HPDE6-E6E7 (cell line): ENCODE measurements around the gene CYTH1.
A peak's percentile ranks its signal among the peaks of the same experiment; 100 is the strongest.

Experiments
- DNase-seq: peaks from one replicate; pipeline ENCODE4 v3.0.0; 2011; ENCODE audit warnings: missing footprints; ENCODE audit errors: extremely low spot score

CYTH1 gene

DNA sequence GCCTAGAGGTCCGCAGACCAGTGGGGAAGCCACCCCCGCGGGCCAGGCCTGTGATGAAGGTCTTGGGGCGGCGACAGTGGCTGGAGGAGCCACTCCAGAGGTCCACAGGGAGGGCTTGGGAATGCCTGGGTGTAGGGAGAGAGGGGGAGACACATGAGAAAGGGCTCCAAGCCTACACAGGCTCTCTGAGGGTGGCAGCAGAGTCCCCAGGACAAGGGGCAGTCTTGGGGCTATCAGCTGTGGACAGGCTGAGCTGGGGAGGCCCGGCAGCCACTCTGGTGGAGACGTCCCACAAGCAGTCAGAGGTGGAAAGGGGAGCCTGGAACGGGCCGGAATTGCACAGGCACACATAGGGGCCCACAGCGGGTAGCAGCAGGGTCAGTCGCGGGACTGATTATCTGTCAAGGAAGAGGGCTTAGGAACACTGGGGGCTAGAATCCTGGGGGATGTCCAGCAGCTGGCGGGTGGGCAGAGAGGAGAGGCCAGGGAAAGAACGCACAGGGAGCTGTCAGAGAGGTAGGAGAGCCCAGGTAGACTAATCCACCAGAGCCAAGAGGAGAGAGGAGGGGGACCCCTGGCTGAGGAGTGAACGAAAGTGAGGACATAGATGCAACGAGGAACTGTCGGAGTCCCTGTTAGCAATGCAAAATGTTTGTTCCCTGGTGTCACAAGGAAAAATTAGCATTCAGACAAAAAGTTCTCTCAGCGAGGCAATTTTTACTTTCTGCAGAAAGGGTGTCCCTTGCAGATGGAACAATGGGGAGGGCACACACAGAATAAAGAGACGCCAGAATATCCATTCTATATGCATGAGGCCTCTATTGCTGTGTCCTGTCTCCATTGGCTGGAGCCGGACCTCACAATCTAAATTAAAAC is 111.0 kb downstream of the CYTH1 start:
- DNase-seq = no peak

DNA sequence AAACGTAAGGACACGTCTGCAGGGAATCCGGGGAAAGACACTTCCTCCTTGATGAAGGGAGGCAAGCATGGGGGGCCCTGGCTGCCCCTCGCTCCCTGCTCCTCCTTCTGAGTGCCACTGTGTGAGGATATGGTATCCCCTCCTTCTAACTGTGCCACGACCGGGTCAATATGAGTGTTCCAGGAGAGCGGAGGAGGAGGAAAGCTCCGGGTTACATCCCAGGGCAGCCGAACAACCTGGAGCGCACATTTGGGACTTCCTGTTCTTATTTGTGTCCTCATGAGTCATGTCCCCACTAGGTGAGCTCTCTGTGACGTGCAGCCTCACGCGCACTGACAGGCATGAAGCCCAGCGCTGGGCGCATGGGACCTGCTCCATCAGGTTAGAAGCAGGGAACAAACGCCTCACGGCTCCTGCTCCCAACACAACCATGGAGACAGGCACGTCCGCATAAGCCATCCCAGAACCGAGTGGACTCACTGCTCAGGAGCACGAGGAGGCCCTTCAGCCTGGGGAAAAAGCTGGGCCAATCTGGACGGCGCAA is 112.0 kb downstream of the CYTH1 start:
- no peak for DNase-seq

DNA sequence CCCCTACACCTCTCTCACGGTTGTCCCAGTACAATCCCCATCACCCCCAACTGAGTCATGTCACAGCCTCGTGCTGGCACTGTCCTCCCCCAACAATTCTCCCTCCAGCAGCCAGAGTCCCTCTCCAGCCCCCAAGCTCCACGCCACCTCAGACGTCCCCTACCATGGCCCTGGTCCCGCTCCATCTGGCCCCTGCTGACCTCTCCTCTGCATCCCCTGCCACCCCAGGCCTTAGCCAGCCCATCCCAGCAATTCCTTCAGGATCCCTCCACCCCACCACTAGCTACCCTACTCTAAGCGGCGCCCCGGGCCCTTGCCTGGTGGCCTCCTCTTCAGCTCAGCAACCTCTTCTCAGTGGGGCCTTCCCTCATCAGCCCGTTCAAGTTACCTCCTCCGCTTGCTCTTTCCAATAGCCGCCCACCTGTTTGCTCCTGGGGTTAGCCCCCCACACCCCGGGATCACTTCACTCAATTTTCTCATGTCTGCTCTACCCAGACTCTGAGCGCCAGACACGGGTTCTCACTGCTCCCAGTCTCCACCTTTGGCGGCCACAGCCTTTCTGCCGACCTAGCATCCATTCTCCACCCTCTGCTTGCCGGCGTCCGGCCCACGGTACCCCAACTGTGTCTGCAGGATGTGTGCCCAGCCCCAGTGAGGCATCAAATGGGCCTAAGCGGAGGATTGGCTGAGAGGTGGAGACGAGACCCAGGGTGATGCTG is 112.7 kb downstream of the CYTH1 start:
- no peak for DNase-seq

DNA sequence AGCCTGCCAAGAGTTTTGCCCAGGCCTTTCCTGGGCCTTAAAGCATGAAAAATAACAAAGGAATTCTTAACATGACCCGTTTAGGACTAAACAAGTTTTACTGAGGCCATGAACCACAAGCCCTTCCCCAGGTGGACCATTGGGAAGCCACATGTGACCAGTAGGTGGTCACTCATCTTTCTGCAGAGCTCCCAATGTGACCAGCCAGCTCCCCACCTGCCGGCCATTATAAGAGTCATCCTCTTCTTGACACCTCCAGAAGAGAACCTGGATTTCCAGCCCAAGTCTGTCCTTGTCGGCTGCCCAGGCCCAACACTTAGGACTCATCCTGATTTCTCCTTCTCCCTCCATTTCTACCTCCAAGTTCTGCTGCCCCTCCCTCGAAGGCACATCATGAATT is 113.2 kb downstream of the CYTH1 start:
- DNase-seq = no peak

DNA sequence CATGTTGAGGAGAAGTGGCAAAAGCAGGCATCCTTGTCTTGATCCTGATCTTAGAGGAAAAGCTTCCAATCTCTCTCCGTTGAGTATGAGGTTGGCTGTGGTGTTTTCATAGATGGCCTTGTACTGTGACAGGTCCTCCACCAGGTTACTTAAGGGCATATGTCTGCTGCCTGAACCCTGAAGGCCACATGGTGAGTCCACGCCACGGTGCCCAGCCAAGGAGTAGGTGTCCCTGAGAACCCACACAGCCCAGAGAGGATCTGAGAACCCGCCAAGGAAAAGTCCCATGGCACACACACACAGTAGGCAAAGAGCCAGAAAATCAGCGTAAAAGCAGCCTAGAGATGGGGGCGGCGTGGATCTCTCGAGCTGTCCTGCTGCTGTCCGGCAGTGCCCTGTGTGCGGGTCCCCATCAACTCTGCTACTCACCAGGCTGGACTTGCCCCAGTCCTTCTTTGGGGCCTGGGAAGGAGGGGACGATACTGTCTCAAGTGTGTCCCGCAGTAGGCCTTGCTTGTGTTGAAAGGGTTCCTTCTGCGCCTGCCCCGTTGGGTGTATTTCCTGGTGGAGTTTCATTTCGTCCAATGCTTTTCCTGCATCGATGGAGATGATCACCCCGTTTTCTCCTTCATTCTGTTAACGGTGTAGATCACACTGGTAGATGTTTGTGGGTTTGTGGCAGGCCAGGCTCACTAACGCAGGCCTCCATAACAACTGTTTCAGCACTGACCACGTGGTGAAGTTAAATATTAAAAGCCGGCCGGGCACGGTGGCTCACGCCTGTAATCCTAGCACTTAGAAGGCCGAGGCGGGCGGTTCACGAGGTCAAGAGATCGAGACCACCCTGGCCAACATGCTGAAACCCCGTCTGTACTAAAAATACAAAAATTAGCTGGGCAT is 114.1 kb downstream of the CYTH1 start:
- no peak for DNase-seq

DNA sequence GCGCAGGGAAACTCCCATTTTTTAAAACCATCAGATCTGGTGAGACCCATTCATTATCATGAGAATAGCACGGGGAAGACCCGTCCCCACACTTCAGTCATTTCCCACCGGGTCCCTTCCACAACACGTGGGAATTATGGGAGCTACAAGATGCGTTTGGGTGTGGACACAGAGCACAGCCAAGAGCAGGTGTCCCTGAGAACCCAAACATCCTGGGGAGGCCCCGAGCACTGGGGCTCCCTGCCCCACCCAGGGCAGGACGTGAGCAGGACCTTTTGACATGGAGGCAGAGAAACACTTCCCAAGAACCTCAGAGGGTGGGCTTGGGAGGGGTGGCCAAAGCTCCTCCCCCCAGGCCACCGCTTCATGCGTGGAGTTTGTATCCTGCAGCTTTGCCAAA is 115.0 kb downstream of the CYTH1 start:
- DNase-seq = no peak

DNA sequence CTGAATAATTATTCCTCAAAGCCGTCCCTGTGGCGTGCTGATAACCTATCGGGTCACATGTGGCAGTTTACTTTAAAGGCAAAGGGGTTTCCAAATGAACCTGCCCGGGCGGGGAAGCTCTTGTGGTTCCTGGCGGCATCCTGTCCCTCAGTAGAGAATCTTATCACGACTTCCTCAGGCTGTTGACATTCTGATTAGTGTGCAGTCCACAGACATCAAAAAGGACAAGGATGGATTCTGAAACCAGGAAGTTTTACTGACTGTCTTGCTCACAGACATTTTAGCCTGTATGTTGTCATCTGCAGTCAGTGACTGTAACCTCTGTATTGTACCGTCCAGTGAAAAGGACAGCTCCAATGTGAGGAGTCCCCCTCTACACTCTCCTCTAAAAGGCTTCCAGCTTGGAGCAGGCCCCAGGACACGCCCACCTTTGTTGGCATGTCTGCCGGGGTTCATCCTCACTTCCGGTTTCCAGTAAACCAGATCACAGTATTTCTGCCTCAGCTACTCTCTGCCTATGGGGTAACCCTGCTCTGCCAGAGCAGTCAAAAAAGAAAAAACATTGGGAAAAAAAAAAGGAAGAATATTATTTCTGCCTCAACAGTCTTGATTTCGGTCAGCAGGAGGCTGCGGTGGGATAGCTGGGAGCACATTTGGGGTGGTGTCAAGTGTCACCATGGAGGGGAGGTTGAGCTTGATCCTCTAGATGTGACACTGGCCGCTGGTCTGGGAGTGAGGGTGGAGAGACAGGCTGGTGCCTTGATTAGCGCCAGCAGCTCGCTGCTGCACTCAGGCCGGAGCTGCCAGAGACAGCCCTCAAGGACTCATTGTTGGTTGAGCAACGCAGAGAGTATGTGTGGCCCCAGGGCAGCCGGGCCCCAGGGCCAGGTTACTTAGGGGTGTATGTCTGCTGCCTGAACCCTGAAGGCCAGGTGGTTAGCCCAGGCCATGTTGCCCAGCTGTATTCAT is 115.8 kb downstream of the CYTH1 start:
- no peak for DNase-seq

DNA sequence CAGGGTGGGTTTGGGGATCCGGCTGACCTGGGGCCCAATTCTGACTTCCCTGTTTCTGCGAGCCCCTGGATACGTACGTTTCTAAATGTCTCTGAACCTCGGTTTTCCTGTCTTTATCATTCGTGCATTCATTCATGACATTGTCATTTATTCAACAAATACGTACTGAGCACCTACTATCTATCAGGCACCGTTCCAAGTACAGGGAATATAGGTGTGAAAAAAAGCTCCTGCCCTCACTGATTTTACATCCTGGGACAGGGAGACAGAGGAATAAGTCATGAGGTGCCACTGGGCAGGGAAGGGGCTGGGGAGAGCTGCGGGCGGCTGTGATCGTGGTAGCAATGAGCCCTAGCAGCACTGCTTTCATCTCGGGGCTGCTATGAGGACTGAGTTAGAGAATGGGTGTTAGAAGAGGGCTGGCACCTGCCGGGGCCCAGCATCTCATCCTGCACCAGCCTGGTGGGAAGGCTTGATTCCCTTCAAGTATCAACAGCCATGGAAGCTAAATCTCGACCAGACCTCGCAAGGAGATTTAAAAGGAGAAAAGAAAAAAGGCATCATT is 116.6 kb downstream of the CYTH1 start:
- DNase-seq = no peak

DNA sequence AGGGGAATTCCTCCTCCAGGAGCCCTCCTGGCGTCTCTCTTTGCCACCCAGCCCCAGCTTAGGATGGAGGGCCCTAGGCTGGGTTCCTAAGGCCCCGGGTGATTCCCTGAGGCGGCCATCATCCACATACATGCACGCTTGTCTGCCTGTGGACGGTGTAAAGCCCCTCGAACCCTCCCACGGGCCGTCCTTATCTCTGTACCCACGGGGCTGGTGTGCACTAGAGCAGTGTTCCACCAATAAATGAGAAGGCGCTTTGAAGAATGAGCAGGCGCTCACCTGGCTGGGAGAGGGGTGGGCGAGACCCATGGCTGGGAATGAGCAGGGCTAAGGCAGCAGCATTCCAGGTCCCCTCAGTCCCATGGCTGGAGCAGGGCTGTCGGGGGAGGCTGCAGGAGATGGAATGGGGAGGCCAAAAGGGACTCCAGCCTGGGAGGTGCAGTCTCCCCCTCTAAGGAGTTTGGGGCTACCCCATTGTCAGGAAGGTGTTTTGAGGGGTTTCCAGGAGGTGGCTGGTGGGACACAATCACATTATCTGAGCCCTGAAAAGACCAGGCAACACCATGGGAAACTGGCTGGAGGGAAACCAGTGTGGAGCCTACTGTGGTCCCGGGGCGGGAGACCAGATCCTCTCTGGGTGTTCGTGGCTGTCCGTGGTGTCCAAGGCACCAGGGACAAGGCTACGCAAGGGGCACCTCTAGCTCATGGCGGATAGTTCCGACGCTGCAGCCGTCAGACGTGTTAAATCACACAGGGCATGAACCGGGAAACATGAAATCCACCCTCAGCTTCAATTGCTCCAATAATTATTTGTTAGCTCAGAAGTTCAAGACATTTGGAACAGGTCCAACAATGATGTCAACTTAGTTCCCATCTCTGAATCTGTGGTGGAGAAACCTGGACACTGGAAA is 117.3 kb downstream of the CYTH1 start:
- DNase-seq = no peak

DNA sequence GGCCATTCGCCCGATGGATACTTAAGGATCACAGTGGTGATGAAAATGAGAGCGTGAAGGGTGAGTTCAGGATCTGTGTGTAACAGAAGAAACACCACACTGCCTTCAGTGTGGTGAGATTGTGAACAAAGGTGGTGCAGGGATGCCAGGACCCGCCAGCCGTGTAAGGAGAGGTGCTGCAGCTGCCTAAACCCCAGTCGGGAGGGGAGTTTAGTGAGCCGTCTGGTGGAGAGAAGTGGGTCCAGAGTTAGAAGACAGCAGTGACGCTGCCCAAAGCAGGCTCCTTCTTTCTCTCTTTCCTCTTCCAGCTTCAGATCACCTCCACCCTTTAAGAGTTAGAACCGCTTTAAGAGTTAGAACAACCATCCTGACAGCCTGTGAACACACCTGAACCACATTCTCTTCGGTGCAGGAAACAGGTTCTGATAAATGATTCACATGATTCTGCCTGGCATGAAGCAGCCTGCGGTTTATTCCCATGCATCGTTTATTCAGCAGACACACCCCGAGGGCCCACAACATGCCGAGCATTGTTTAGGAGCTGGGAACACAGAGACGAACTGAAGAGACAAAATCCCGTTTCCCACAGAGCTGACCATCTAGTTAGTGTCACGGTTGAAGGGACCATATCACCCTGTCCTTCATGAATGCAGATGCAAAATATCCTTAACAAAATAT is 120.8 kb downstream of the CYTH1 start:
- DNase-seq = peak; percentile 83

DNA sequence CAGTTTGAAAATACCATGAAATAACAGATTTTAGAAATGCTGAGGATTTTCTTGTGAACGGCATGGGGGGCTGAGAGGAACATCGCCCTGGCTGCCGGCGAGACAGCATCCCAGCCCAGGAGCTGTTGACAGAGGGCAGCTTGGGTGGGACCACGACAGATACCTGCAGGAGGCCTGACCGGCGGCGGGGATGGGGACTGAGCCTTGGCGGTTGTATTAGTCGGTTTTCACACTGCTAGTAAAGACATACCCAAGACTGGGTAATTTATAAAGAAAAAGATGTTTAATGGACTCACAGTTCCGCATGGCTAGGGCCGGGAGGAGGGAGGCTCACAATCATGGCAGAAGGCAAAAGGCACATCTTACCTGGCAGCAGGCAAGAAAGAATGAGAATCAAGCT is 122.5 kb downstream of the CYTH1 start:
- DNase-seq = no peak

DNA sequence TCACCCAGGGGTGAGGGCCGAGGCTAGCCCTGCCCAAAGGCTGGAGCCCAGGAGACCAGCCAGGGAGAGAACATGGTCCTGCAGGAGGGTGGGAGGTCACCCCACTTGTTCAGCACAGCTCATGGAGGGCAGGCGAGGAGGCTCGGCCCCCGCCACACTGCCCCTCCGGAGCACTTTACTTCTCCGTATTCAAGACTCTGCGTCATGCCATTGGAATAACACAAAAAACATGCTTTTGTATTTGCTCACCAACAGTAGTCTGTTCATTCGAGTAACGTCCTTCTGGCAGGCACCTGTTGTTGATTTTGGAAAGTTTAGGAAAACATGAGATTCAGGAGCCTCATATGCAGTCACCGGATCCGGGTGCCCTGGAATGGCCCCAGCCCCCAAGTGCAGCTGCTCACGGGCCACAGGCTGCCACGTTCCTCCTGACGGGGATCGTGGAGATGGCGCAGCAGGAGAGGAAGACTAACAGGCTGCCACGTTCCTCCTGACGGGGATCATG is 123.7 kb downstream of the CYTH1 start:
- DNase-seq = no peak

DNA sequence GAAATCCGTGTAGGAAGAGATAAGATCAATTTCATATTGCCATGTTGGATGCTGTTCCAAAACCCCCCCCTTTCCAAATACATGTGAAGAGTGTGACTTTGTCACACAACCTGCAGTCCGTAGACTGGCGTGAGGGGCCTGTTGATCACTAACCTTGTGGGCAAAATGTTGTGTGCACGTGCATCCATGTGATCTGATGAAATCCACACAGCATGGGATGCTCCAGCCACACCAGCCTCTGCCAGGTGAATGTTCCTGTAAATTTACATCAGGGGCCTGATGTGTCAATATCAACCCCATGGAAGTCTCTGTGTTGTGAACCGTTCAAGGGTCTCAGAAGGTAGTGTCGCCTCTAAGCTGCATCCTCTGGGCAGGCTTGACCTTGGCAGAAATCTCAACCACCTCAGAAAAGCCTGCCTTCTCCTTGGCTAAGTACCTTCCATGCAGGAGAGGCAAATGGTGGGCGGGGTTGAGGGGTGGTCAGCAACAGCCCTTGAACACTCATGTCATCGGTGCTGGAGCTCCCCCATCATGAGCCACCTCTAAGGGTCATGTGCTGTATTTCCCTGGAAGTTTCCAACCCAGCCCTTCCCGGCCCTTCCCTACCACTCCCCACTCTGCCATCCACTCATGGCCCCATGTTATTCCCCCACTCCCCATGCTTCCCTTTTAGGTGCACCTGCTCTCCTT is 126.7 kb downstream of the CYTH1 start:
- DNase-seq = no peak

DNA sequence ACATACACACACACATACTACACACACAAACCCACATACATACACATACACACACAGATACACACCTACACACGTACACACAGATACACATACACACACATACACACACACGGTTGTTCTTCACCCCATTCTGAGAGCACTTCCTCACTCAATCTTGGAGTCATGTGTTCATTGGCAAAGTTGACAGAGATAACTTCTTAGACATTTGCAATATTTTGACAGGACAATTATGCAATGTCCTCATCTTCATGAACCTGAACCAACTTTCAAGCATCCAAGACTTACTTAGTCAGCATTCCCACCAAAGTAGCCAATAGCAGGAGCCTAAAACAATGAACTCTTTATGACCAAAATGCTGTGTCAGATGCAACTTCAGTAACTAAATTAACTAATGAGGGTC is 127.7 kb downstream of the CYTH1 start:
- DNase-seq = no peak

DNA sequence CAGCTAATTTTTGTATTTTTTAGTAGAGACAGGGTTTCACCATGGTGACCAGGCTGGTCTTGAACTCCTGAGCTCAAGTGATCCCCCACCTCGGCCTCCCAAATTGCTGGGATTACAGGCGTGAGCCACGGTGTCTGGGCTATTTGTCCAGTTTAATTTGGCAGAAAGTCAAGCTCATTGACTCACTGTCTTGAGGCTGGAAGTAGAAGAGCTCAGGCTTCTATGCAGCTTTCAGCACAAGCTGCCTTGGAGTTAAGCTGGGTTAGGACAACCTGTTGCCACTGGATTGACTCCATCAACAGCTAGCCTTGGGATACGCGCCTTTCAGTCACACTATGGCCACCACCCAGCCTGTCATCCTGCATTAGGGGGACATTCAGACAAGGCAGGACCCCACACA is 128.7 kb downstream of the CYTH1 start:
- DNase-seq = no peak

DNA sequence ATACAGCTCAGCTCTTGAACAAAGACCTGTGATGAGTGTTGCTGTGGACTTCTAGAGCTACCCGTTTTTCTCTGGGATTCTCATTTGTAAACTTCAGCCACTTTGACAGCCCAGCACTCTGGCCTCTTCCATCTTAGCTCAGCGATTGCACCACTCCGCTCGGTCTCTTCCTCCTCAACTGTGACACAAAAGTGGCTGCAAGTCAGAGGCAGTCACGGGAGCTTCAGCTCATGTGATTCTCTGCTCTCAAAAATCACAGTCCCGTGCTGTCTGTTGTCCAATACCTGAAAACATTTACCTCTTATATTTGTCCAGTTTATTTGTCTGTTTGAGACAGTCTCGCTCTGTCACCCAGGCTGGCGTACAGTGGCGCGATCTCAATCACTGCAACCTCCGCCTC is 129.2 kb downstream of the CYTH1 start:
- no peak for DNase-seq

DNA sequence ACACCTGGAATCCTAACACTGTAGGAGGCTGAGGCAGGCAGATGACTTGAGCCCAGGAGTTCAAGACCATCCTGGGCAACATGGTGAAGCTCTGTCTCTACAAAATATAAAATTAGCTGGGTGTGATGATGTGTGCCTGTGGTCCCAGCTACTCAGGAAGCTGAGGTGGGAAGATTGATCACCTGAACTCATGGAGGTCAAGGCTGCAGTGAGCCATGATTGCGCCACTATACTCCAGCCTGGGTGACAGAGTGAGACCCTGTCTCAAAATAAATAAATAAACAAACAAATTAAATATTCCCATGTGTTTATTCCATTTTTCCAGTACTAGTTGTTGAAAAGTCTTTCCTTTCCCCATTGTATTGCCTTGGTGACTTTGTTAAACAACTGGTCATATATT is 130.0 kb downstream of the CYTH1 start:
- DNase-seq = no peak

DNA sequence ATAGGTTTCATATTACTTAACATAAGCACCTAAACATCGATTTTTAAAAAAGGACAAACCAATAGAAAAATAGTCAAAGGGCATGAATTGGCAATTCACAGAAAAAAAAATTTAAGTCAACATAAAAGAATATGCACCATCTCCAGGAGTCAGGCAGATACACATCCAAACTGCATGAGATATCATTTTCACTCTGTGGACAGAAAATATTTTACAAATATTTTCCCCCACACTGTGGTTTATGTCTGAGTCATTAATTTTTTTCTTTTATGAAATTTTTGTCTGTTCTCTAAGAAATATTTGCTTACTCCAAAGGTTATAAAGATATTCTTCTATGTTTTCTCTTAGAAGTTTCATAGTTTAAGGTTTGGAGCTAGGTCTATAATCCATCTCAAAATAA is 130.5 kb downstream of the CYTH1 start:
- DNase-seq = no peak
